HL-60/S4 (cell line): ENCODE results near the gene CLCF1.

Experiments
- in situ Hi-C: fragments of 300-500 bp; cut with MboI; formaldehyde crosslinking; loops from 2 replicates; pipeline ENCODE4 v1.14.3; 2022; ENCODE audit warnings: low sequenced_read_pairs

The CLCF1 gene

GRCh38 chr11:67396587-67397389 lies 23.4 kb upstream of the CLCF1 start:
- in situ Hi-C loops, result no loop called here

DNA sequence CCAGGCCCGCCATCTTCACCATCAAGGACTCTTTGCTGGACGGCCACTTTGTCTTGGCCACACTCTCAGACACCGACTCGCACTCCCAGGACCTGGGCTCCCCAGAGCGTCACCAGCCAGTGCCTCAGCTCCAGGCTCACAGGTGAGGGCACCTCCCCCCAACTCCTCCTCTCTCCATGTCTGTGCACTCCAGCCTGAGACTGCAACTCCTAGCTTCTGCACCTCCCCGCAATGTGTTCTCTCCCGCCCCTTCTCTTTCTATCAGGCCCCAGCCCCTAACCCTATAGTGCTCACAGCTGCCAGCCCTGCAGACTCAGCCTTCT lies 22.8 kb upstream of the CLCF1 start:
- in situ Hi-C loops, result no loop called here

GRCh38 chr11:67395555-67396258 lies 22.3 kb upstream of the CLCF1 start:
- in situ Hi-C loops, result no loop called here

GRCh38 chr11:67393990-67394389 lies 20.6 kb upstream of the CLCF1 start:
- in situ Hi-C loops, result no loop called here

DNA sequence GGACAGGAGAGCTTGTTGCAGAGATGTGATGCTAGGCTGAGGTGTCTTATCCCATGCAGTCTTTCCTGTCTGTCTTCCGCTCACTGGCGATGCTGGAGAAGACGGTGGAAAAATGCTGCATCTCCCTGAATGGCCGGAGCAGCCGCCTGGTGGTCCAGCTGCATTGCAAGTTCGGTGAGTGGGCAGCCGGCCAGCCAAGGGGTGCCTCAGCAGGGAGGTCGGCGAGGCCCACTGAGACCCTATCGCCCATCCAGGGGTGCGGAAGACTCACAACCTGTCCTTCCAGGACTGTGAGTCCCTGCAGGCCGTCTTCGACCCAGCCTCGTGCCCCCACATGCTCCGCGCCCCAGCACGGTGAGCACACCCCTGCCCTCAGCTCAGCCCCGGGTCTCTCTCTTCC lies 20.0 kb upstream of the CLCF1 start:
- in situ Hi-C loops, result no loop called here

DNA sequence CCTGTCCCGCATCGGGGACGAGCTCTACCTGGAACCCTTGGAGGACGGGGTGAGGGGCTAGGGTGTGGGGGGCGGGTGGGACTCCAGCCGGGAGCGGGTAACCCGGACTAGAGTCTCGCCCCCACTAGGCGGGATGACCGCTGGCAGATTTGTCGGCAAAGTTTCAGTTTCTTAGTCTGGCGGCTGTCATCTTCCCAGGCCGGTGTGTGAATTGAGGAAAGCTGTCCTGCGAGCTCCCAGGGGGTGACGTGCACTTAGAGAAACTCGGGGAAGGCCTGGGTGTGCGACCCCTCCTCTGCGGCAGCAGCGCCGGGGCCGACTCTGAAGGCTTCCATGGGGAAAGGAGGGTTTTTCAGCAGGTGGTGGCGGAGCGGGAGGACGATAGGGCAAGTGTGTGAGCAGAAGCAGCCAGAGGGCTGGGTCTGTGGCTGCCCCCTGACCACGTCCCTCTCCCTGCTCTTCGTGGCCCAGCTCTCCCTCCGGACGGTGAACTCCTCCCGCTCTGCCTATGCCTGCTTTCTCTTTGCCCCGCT lies 18.9 kb upstream of the CLCF1 start:
- in situ Hi-C loops, result no loop called here

DNA sequence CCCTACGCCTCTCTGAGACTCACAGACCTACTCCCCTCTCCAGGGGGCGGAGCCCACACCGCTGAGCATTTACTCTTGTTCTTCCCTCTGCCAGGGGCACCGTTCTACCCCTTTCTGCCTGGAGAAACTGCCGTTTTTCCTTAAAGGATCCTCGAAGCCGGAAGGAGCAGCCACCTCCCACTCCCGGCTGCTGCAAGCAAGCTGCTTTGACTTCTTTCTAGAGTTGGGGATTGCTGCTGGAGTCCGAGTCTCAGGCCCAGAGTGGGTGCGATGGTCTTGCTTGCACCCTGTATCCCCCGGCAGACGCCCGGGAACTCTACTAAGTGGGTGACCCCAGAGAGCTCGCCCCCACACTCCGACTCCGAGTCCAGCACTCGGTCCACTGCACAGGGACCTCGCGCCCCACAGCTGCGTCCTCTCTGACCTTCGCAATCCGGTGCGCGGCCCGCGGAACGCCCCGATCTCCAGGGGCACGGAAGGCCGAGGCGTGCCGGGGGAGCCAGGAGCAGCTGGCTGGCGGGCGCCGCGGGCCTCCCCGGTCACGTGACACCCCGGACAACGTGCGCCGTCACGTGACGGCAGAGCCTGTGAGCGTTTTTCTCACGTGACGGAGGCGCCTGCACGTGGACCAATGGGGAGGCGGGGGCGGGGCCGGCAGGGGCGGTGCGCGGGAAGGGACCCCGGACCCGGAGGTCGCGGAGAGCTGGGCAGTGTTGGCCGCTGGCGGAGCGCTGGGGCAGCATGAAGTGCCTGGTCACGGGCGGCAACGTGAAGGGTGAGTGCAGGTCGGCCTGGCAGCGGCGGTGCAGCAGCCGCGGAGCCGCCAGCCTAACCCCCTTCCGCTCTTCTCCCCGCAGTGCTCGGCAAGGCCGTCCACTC lies 18.1 kb upstream of the CLCF1 start, which contains the start of gene RAD9A:
RAD9A (plus strand) TSS at position 683 of the 879 bp plus-strand sequence; CDS start at position 742, 59 bp downstream.
- in situ Hi-C loops, result no loop called here

DNA sequence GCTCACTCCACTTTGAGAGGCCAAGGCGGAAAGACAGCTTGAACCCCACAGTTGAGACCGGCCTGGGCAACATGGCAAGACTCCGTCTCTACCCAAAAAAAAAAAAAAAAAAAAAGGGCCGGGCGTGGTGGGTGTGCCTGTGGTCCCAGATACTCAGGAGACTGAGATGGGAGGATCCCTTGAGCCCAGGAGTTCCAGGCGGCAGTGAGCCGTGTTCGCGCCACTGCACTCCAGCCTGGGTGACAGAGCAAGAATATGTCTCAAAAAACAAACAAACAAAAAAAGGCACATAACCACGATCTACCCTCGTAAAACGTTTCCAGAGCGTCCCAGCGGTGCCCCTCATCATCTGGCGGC lies 17.5 kb upstream of the CLCF1 start:
- in situ Hi-C loops, result no loop called here

DNA sequence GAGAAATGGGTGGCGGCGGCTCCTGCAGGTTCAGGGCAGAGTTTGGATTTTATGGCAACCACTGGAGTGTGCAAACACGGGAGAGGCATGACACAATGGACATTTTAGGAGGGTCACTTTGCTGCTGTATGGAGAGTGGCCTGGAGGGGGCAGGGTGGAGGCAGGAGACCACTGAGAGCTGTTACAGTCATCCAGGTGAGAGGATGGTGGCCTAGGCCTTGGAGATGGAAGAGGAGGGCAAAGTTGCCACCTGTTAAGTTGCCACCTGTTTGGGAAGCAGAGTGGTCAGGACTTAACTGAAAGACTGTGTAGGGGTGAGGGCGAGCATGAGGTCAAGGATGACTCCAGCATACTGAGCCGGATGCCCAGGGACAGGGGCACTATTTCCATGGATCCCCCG lies 16.1 kb upstream of the CLCF1 start:
- in situ Hi-C loops, result no loop called here

- in situ Hi-C loops, result no loop called here
These were observed 14.1 kb upstream of the CLCF1 start for GRCh38 chr11:67387518-67387917.

DNA sequence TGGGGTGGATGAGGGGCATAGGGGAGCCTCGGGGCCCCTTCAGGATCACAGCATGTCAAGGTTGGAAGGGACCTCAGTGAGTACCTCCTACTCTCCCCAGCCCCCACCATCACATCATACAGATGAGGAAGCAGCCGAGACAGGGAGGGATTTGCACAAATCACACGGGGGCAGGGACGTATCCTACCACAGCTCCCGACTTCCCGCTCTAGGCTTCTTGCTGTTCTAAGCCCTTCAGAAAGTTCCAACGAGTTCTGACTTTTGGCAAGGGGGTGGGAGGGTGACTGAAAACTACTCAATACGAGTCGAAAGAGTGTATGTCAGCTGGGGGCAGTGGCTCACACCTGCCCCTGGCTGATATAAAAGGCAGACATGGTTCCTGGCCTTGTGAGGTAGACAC lies 13.7 kb upstream of the CLCF1 start:
- in situ Hi-C loops, result no loop called here

GRCh38 chr11:67384851-67385366 lies 11.5 kb upstream of the CLCF1 start:
- in situ Hi-C loops, result no loop called here

DNA sequence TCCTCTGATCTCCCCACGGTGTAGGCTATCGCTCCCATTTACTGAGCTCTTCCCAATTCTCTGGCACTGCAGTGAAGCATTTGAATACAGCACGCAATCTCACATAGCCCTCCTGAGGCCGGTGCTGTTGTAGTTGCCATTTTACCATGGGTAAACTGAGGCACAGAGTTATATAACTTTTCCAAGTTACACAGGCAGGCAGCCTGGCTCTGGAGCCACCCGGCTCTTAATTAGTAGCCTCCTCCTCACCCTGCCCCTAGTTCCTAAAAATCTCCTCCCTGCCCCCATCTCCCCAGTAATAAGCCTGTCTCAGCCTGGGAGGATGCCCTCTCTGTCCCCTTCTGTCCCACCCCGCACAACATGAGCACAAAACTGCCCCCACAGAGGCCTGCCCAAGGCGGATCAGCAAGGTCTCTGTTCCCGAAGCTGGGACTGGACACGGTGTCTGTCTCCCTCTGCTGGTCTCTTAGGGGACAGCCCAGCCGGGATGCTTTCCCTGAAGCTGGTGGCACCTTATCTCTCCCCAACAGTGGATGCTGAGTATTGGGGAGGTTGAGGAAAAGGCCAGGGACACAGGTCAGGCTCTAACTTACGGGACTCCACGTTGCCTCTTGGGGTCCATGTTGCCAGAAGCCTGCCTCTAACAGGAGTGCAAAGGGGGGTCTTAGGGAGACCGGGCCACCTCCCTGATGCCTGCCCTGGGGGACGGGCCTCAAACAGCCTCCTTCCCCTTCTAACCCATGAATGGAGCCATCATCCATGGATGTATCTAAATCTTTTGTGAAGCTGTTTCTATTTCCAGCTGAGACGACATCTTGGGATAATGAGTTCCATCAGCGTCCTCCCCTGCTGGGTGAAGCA lies 9.1 kb upstream of the CLCF1 start:
- in situ Hi-C loops, result no loop called here

DNA sequence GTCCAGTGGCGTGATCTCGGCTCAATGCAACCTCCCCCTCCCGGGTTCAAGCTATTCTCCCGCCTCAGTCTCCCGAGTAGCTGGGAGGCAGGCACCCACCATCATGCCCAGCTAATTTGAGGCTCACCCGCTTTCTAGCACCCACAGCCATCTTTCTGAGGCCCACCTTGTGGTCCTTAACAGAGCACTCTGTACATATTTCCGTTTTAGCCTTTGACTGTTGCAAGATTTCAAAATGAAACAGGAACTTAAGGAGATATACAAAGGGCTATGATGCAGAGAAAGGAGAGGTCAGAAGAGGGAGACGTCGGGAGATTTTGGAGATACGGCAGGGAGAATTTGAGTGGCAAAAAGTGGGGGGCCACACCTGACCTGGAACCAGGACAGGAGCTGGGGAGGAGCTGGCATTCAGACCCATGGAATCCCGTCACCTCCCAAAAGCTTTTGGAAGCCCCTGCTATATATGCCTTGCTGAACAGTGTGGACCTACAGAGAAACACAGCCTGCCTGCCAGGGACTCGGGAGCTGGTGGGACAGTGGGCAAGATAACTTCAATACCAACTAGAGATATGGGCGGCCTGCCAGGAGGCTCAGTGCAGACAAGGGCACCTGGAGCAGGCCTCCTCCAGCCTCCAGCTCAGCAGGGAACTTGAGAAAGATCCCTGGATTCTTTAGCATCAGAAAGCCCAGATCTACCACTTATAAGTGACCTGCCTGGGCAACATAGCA lies 8.0 kb upstream of the CLCF1 start:
- in situ Hi-C loops, result no loop called here

- in situ Hi-C loops, result no loop called here
These were observed 6.0 kb upstream of the CLCF1 start for GRCh38 chr11:67379061-67380058.

DNA sequence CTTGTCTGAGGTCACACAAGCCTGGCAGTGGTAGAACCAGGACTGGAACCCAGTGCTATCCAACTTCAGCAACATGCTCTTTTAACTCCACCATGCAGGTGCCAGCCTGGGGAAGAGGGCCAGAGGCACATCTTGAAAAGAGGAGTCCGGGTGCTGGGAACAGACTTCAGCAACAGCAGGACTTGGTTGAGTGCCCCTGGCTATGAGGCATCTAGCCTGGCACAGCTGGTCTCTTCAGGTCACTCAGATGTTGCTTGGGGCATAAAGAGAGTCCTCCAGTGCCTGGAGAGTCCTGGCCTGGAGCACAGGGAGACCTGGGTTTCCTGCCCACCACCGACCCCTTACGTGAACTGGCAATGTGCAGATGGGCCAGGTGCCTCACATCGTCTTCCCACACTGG lies 5.1 kb upstream of the CLCF1 start:
- in situ Hi-C loops, result no loop called here

DNA sequence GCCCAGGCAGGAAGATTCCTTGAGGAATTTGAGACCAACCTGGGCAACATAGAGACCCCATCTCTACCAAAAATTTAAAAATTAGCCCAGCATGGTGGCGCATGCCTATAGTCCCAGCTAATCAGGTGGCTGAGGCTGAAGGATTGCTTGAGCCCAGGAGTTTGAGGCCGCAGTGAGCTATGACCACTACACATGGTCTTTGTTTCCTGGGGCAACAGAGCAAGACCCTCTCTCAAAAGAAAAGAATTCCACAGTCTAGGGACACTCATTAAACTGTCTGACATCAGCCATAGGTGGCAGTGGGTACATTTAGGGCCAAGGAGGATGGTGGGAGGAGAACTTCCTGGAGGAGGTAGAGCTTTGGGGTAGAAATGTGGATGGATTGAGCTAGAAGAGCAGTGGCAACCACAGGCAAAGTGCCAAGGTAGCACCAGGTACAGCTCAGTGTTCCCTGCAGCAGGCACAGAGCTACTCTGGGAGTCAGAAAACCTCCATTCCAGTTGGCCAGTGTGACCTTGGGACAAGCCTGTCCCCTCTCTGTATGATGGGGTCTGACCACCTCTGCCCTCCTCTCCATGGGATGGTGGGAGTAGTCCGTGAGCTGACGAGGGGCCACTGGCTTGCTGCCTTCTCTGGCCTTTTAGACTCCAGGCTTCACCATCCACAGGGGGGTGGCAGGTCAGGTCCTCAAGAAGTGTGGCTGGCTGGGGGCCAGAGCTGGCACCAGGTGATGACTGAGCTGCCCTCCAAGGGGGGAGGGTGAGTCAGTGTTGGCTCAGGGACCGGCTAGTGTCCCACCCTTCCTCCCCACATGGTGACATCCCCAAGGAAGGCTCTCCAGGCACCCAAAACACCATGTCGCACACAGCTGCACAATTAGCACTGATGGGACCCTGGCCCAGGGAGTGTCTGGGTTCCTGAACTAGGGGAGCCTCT lies 3.7 kb upstream of the CLCF1 start:
- in situ Hi-C loops, result no loop called here
